Keratinocyte (primary cell): ENCODE results near the gene STK33.

Source experiments
- CTCF ChIP-seq, 3 experiments: IDR thresholded peaks in 1 of 3; conservative IDR thresholded peaks in 1 of 3; optimal IDR thresholded peaks in 1 of 3; 2 replicates in 2 of 3; 3 replicates in 1 of 3; pipeline versions ENCODE3 to v1.5.1; 2011; ENCODE audit warnings: low read length in 3 of 3, mild to moderate bottlenecking in 3 of 3, moderate library complexity in 2 of 3, control low read depth in 1 of 3, inconsistent platforms in 1 of 3; ENCODE audit not compliant: insufficient read depth in 2 of 3; ENCODE audit errors: extremely low read depth in 1 of 3
- EZH2 ChIP-seq: IDR thresholded peaks from one replicate; pipeline ENCODE4 v1.6.1; 2012; ENCODE audit warnings: inconsistent platforms, mild to moderate bottlenecking, low read length, moderate library complexity

DNA sequence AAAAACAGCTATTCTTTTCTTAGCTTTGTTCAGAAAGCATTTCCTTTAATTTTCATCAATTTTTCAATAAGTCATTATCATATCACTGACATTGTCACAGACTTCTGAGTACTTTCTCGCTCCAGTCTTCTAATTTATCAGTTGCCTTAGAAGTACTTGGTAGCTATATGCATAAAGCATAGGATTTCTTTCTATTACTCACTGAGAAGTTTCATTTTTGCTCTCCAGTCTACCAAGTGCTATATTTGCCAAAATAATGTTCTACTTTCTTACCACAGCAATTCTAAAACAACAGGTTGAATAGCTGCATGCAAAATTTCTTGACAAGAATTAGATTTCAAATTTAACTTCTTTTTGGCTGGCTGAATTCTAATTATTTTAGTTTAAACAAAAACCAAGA is 116.3 kb downstream of the STK33 start:
- TF ChIP-seq CTCF (optimal IDR thresholded peaks at IDR 0.05 in 1 of 3, IDR thresholded peaks at IDR 0.05 in 1 of 3, conservative IDR thresholded peaks at IDR 0.05 in 1 of 3; ENCODE audit: extremely low read depth in 1 of 3, insufficient read depth in 2 of 3, low read length in 3 of 3) (no peak), EZH2 (no peak)
